Measurements from ENCODE around the gene TMEFF2. TPM values are rescaled to one million over a fixed set of nuclear protein-coding genes. Genes with fewer than 3 reads are reported as not detected.
A peak's percentile ranks its signal among the peaks of the same experiment; 100 is the strongest.
"Not testable (repeated sequence)": the region's sequence is repeated elsewhere in the genome, so short reads cannot be mapped to it uniquely, and the experiment has no call there.

Gene TMEFF2
- total RNA-seq, 1 donor: not detected

- no peak for TF ChIP-seq CTCF (IDR thresholded peaks at IDR 0.05; ENCODE audit: insufficient read depth, low read depth, low read length)
- DNase-seq (ENCODE audit: low read depth): no peak
- H3K4me3 ChIP-seq (ENCODE audit: low read depth, low read length): no peak overlapping the region
Observed at GRCh38 chr2:192139813-192140212, 54.9 kb downstream of the TMEFF2 start.

- H3K4me3 ChIP-seq (ENCODE audit: low read depth, low read length): no peak overlapping the region
- no peak for DNase-seq (ENCODE audit: low read depth)
- no peak for TF ChIP-seq CTCF (IDR thresholded peaks at IDR 0.05; ENCODE audit: insufficient read depth, low read depth, low read length)
Observed at GRCh38 chr2:192137451-192137850, 57.3 kb downstream of the TMEFF2 start.

- not testable (repeated sequence) for DNase-seq (ENCODE audit: low read depth)
Observed at GRCh38 chr2:192132604-192133003, 62.1 kb downstream of the TMEFF2 start.

GRCh38 chr2:192130312-192130711, 64.4 kb downstream of the TMEFF2 start:
- DNase-seq (ENCODE audit: low read depth); H3K4me3 ChIP-seq (ENCODE audit: low read depth, low read length): not testable (repeated sequence)

More at GRCh38 chr2:192132604-192133003, 62.1 kb downstream of the TMEFF2 start:
- not testable (repeated sequence) for H3K4me3 ChIP-seq (ENCODE audit: low read depth, low read length)

GRCh38 chr2:192128655-192129054, 66.1 kb downstream of the TMEFF2 start:
- no peak for TF ChIP-seq CTCF (IDR thresholded peaks at IDR 0.05; ENCODE audit: insufficient read depth, low read depth, low read length)
- no peak for DNase-seq (ENCODE audit: low read depth)
- H3K4me3 ChIP-seq (ENCODE audit: low read depth, low read length): no peak overlapping the region

- TF ChIP-seq CTCF (IDR thresholded peaks at IDR 0.05; ENCODE audit: insufficient read depth, low read depth, low read length): no peak
- DNase-seq (ENCODE audit: low read depth): peak; percentile 14
- H3K4me3 ChIP-seq (ENCODE audit: low read depth, low read length): no peak overlapping the region
Observed at GRCh38 chr2:192127434-192127833, 67.3 kb downstream of the TMEFF2 start.

GRCh38 chr2:192126912-192127311, 67.8 kb downstream of the TMEFF2 start:
- no peak overlapping the region for H3K4me3 ChIP-seq (ENCODE audit: low read depth, low read length)
- TF ChIP-seq CTCF (IDR thresholded peaks at IDR 0.05; ENCODE audit: insufficient read depth, low read depth, low read length): no peak
- no peak for DNase-seq (ENCODE audit: low read depth)

GRCh38 chr2:192126426-192126825, 68.3 kb downstream of the TMEFF2 start:
- no peak for DNase-seq (ENCODE audit: low read depth)
- no peak overlapping the region for H3K4me3 ChIP-seq (ENCODE audit: low read depth, low read length)
- no peak for TF ChIP-seq CTCF (IDR thresholded peaks at IDR 0.05; ENCODE audit: insufficient read depth, low read depth, low read length)

Measured in fibroblast of villous mesenchyme (primary cell).